ENCODE results near the gene SLC1A4.

Gene SLC1A4

DNA sequence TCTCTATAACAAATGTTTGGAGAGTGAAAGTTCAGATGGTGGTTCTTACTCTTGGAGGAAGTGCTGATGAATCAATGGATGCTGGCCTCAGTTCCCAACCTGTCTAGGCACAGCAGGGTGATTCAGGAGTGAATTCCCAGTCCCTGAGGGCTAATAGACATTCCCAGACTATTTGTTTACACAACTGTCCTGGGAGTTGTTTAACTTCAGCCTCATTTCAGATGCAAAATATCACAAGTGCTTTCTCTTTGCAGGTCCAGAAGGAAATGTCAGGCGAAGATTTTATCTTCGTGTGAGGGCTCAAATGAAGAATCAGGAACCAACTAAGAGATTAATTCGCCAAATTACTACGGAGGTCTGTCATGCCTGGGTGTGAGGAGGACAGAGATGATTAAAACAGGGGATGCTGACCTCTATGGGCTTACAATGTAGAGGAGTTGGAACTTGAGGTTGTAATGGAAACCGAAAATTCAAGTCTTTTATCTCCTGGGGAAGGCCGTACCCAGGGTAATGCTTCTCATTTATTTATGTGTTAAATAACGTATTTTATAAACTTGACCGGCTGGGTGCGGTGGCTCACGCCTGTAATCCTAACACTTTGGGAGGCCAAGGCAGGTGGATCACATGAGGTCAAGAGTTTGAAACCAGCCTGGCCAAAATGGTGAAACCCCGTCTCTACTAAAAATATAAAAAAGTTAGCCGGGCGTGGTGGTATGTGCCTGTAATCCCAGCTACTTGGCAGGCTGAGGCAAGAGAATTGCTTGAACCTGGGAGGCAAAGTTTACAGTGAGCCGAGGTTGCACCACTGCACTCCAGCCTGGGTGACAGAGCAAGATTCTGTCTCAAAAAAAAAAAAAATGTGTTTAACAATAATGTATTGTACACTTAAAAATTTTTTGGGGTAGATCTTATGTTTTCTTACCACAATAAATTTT lies 38.7 kb upstream of the SLC1A4 start:
- Histone ChIP-seq H3K27ac (ENCODE audit: low read depth, low read length) (no peak overlapping the region), H3F3A (ENCODE audit: insufficient read depth) (no peaks in the 10 kb centered on the region), H3K4me2 (ENCODE audit: low read depth, low read length, poor library complexity, severe bottlenecking) (no peak overlapping the region), H3K9me2 (replicated peaks; ENCODE audit: insufficient read depth, low read length) (no peaks in the 10 kb centered on the region), H4K20me1 (ENCODE audit: low read depth, low read length) (no peaks in the 10 kb centered on the region), H2AFZ (ENCODE audit: low read depth, low read length, severe bottlenecking) (no peak overlapping the region), H3K9ac (ENCODE audit: low read length) (no peak overlapping the region), H3K27me3 (ENCODE audit: low read length) (no peaks in the 10 kb centered on the region), H3K4me3 (ENCODE audit: insufficient read depth, low read length, poor library complexity, severe bottlenecking) (no peak overlapping the region), H3K79me2 (ENCODE audit: insufficient read depth, low read length) (no peaks in the 10 kb centered on the region), H3K36me3 (ENCODE audit: low read length) (no peaks in the 10 kb centered on the region; the same call in 1 of the 2 replicates), H3K9me3 (ENCODE audit: insufficient read depth, low read length) (peaks cover 2% of the 10 kb centered on the region; the same call in 1 of the 2 replicates)
- TF ChIP-seq, protein P1, sequence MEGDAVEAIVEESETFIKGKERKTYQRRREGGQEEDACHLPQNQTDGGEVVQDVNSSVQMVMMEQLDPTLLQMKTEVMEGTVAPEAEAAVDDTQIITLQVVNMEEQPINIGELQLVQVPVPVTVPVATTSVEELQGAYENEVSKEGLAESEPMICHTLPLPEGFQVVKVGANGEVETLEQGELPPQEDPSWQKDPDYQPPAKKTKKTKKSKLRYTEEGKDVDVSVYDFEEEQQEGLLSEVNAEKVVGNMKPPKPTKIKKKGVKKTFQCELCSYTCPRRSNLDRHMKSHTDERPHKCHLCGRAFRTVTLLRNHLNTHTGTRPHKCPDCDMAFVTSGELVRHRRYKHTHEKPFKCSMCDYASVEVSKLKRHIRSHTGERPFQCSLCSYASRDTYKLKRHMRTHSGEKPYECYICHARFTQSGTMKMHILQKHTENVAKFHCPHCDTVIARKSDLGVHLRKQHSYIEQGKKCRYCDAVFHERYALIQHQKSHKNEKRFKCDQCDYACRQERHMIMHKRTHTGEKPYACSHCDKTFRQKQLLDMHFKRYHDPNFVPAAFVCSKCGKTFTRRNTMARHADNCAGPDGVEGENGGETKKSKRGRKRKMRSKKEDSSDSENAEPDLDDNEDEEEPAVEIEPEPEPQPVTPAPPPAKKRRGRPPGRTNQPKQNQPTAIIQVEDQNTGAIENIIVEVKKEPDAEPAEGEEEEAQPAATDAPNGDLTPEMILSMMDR (IDR thresholded peaks at IDR 0.05; ENCODE audit: insufficient read depth, low read length, poor library complexity, severe bottlenecking): no peak
- TF ChIP-seq EZH2phosphoT487 (conservative IDR thresholded peaks at IDR 0.05; ENCODE audit: low read length): no peak

DNA sequence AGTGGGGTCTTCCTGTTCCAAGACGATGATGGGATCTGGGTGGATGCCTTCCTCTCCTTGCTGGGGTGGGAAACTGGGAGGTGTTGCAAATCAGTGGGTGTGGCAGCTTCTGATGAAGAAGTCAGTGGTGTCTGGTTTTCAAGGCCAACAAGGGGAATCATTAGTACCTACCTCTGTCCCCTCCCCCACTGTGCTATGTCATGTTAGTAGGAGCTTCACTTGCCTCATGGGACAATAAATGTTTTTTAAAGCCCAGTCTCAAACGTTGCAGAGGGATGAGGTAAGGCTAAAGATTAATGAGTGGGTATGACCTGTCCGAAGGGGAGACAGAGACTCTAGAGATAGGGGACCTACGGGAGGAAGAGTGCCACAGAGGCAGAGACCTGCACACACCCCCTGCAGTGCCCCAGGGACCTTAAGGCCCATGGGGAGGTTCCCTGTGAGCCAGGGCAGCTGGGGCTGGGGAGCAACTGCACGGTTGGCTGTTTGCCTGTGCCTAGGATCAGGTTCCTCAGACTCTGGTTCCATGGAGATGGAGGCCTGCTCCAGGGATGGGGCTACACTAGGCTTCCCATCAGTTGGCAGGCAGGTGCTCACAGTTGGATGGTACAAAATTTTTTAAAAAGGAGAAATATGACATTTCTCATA lies 37.8 kb upstream of the SLC1A4 start:
- Histone ChIP-seq H3K4me3 (ENCODE audit: insufficient read depth, low read length, poor library complexity, severe bottlenecking) (no peak overlapping the region), H3K9me2 (replicated peaks; ENCODE audit: insufficient read depth, low read length) (no peaks in the 10 kb centered on the region), H3K9me3 (ENCODE audit: insufficient read depth, low read length) (peaks cover 3% of the 10 kb centered on the region; the same call in 1 of the 2 replicates), H3F3A (ENCODE audit: insufficient read depth) (no peaks in the 10 kb centered on the region), H3K79me2 (ENCODE audit: insufficient read depth, low read length) (no peaks in the 10 kb centered on the region), H3K36me3 (ENCODE audit: low read length) (no peaks in the 10 kb centered on the region; the same call in 1 of the 2 replicates), H3K4me2 (ENCODE audit: low read depth, low read length, poor library complexity, severe bottlenecking) (no peak overlapping the region), H3K9ac (ENCODE audit: low read length) (no peak overlapping the region), H4K20me1 (ENCODE audit: low read depth, low read length) (no peaks in the 10 kb centered on the region), H3K27me3 (ENCODE audit: low read length) (no peaks in the 10 kb centered on the region), H3K27ac (ENCODE audit: low read depth, low read length) (no peak overlapping the region), H2AFZ (ENCODE audit: low read depth, low read length, severe bottlenecking) (no peak overlapping the region)
- TF ChIP-seq EZH2phosphoT487 (conservative IDR thresholded peaks at IDR 0.05; ENCODE audit: low read length): no peak
- TF ChIP-seq, protein P1 (IDR thresholded peaks at IDR 0.05; ENCODE audit: insufficient read depth, low read length, poor library complexity, severe bottlenecking): no peak

DNA sequence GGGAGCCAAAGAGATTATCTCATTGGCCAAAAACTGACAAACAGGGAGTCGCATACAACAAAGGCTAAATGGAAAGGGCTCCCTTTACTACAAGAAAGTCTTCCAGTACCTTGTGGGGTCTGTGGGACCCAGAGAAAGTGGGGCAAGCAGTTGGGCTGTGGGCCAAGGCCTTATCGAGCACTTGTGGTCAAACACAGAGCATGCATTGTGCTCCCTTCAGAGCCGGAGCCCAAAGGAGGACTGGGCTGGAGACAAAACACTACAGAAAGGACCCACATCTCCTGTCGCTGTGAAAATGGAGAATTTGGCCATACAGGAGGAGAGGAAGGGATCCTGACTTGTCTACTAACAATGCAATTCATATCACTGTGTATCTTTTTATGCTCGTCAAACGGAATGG lies 37.1 kb upstream of the SLC1A4 start:
- Histone ChIP-seq H2AFZ (ENCODE audit: low read depth, low read length, severe bottlenecking) (no peak overlapping the region), H3K9ac (ENCODE audit: low read length) (no peak overlapping the region), H3K9me3 (ENCODE audit: insufficient read depth, low read length) (peaks cover 3% of the 10 kb centered on the region; the same call in 1 of the 2 replicates), H3K36me3 (ENCODE audit: low read length) (no peaks in the 10 kb centered on the region; the same call in 1 of the 2 replicates), H3K4me2 (ENCODE audit: low read depth, low read length, poor library complexity, severe bottlenecking) (no peak overlapping the region), H3K27me3 (ENCODE audit: low read length) (no peaks in the 10 kb centered on the region), H3K27ac (ENCODE audit: low read depth, low read length) (no peak overlapping the region), H3K4me3 (ENCODE audit: insufficient read depth, low read length, poor library complexity, severe bottlenecking) (no peak overlapping the region), H3F3A (ENCODE audit: insufficient read depth) (no peaks in the 10 kb centered on the region), H4K20me1 (ENCODE audit: low read depth, low read length) (no peaks in the 10 kb centered on the region), H3K9me2 (replicated peaks; ENCODE audit: insufficient read depth, low read length) (no peaks in the 10 kb centered on the region), H3K79me2 (ENCODE audit: insufficient read depth, low read length) (no peaks in the 10 kb centered on the region)
- no peak for TF ChIP-seq EZH2phosphoT487 (conservative IDR thresholded peaks at IDR 0.05; ENCODE audit: low read length)
- TF ChIP-seq, protein P1 (IDR thresholded peaks at IDR 0.05; ENCODE audit: insufficient read depth, low read length, poor library complexity, severe bottlenecking): no peak
